Neural cell (in vitro differentiated cells): ENCODE results near the gene RND3. TPM values are rescaled to one million over a fixed set of nuclear protein-coding genes. Genes with fewer than 3 reads are reported as not detected.

ENCODE experiments used
- H2AFZ ChIP-seq: fragments of 200-600, 300-800 bp; sonication (generic), shearing (Covaris generic); 2 replicates; pipeline ENCODE4 v1.6.0; 2014; ENCODE audit warnings: low read depth, mild to moderate bottlenecking, antibody characterized with exemption, low read length, moderate library complexity
- H3F3A ChIP-seq: fragments of 200-600 bp; shearing (Covaris generic); 2 replicates; pipeline ENCODE4 v1.6.1; 2016; ENCODE audit warnings: mild to moderate bottlenecking, moderate library complexity, mixed read lengths, antibody characterized with exemption, low read length; ENCODE audit not compliant: insufficient read depth, poor library complexity, severe bottlenecking
- H3K27ac ChIP-seq: fragments of 200-600, 300-800 bp; sonication (generic), shearing (Covaris generic); 2 replicates; pipeline ENCODE4 v1.5.1; 2014; ENCODE audit warnings: mild to moderate bottlenecking, low read length, moderate library complexity
- H3K27me3 ChIP-seq: fragments of 300-800, 200-600 bp; sonication (generic), shearing (Covaris generic); 2 replicates; pipeline ENCODE4 v1.6.0; 2014; ENCODE audit warnings: mild to moderate bottlenecking, low read depth, low read length, moderate library complexity; ENCODE audit not compliant: insufficient read depth
- H3K36me3 ChIP-seq: fragments of 300-800, 200-600 bp; sonication (generic), shearing (Covaris generic); 2 replicates; pipeline ENCODE4 v1.5.1; 2014; ENCODE audit warnings: mild to moderate bottlenecking, antibody characterized with exemption, low read length, moderate library complexity; ENCODE audit not compliant: insufficient read depth
- H3K4me2 ChIP-seq: fragments of 300-800, 200-600 bp; sonication (generic), shearing (Covaris generic); 2 replicates; pipeline ENCODE4 v1.6.0; 2014; ENCODE audit warnings: mild to moderate bottlenecking, low read length
- H3K4me3 ChIP-seq: fragments of 300-800, 200-600 bp; sonication (generic), shearing (Covaris generic); 2 replicates; pipeline ENCODE4 v1.5.1; 2014; ENCODE audit warnings: mild to moderate bottlenecking, low read length, moderate library complexity
- H3K79me2 ChIP-seq: fragments of 200-600 bp; shearing (Covaris generic); replicated peaks from 2 replicates; pipeline ENCODE4 v1.6.0; 2014; ENCODE audit warnings: mild to moderate bottlenecking, low read length, moderate library complexity; ENCODE audit not compliant: insufficient read depth
- H3K9ac ChIP-seq: fragments of 300-800, 200-600 bp; sonication (generic), shearing (Covaris generic); 2 replicates; pipeline ENCODE4 v1.6.1; 2016; ENCODE audit warnings: mild to moderate bottlenecking, low read length, mixed read lengths
- H3K9me2 ChIP-seq: fragments of 200-600 bp; shearing (Covaris generic); 2 replicates; pipeline ENCODE4 v1.6.1; 2016; ENCODE audit warnings: mild to moderate bottlenecking, low read length, mixed read lengths; ENCODE audit not compliant: insufficient read depth
- H3K9me3 ChIP-seq: fragments of 200-600, 300-800 bp; sonication (generic), shearing (Covaris generic); 2 replicates; pipeline ENCODE4 v1.6.1; 2016; ENCODE audit warnings: mild to moderate bottlenecking, mixed run types, low read length, moderate library complexity, mixed read lengths
- H4K20me1 ChIP-seq: fragments of 200-600 bp; shearing (Covaris generic); 2 replicates; pipeline ENCODE4 v1.6.1; 2016; ENCODE audit warnings: mild to moderate bottlenecking, mixed run types; ENCODE audit not compliant: insufficient read depth
- CTCF ChIP-seq: fragments of 450-650 bp; IDR thresholded peaks from 2 replicates; pipeline ENCODE4 v1.5.1; 2014; ENCODE audit warnings: antibody characterized with exemption, mild to moderate bottlenecking, moderate library complexity; ENCODE audit not compliant: poor library complexity, severe bottlenecking
- EP300 ChIP-seq: fragments of 450-650 bp; conservative IDR thresholded peaks from 2 replicates; pipeline ENCODE4 v1.6.1; 2014; ENCODE audit warnings: antibody characterized with exemption, mild to moderate bottlenecking, moderate library complexity; ENCODE audit not compliant: poor library complexity, severe bottlenecking
- EZH2 ChIP-seq: fragments of 200-600, 300-800 bp; shearing (Covaris generic), sonication (generic); IDR thresholded peaks from 2 replicates; pipeline ENCODE4 v1.6.1; 2014; ENCODE audit warnings: antibody characterized with exemption, low read length, borderline replicate concordance, mild to moderate bottlenecking; ENCODE audit not compliant: insufficient read depth, poor library complexity, severe bottlenecking
- MXI1 ChIP-seq: fragments of 450-650 bp; conservative IDR thresholded peaks from 2 replicates; pipeline ENCODE4 v1.6.1; 2014; ENCODE audit warnings: antibody characterized with exemption, mild to moderate bottlenecking; ENCODE audit not compliant: poor library complexity, severe bottlenecking
- POLR2AphosphoS5 ChIP-seq: IDR thresholded peaks from 2 replicates; pipeline ENCODE4 v1.6.1; 2012
- RAD21 ChIP-seq: fragments of 450-650 bp; conservative IDR thresholded peaks from 2 replicates; pipeline ENCODE4 v1.6.1; 2014; ENCODE audit warnings: antibody characterized with exemption, mild to moderate bottlenecking, moderate library complexity
- REST ChIP-seq: IDR thresholded peaks from 2 replicates; pipeline ENCODE4 v1.6.1; 2012; ENCODE audit warnings: borderline replicate concordance
- SMC3 ChIP-seq: fragments of 450-650 bp; conservative IDR thresholded peaks from 2 replicates; pipeline ENCODE4 v1.6.1; 2014; ENCODE audit warnings: antibody characterized with exemption, mild to moderate bottlenecking, moderate library complexity; ENCODE audit not compliant: poor library complexity
- TAF1 ChIP-seq: IDR thresholded peaks from 2 replicates; pipeline ENCODE4 v1.6.1; 2012; ENCODE audit warnings: low read depth
- polyA plus RNA-seq: library from polyadenylated mRNA; depleted of rRNA; stranded (reverse); fragments of >200 nt; gene quantifications from 2 replicates; pipeline ENCODE4 v1.2.3, GENCODE V29; 2014

The RND3 gene
- polyA plus RNA-seq, 1 donor from 2014 or later, result 143 TPM

GRCh38 chr2:150530168-150530567, 42.7 kb upstream of the RND3 start:
- Histone ChIP-seq H3K36me3 (no peaks in the 10 kb centered on the region), H3K9me2 (no peaks in the 10 kb centered on the region), H3F3A (no peaks in the 10 kb centered on the region), H3K27me3 (no peaks in the 10 kb centered on the region), H3K9ac (no peak overlapping the region), H3K4me3 (no peak overlapping the region), H3K9me3 (no peaks in the 10 kb centered on the region), H3K79me2 (no peaks in the 10 kb centered on the region), H4K20me1 (no peaks in the 10 kb centered on the region), H3K27ac (no peak overlapping the region), H2AFZ (no peak overlapping the region), H3K4me2 (no peak overlapping the region)
- TF ChIP-seq POLR2AphosphoS5, result no peak
- TF ChIP-seq EZH2, result no peak
- TF ChIP-seq EP300, result no peak
- no peak for TF ChIP-seq SMC3
- no peak for TF ChIP-seq RAD21
- no peak for TF ChIP-seq TAF1
- TF ChIP-seq REST, result no peak
- TF ChIP-seq CTCF, result no peak
- no peak for TF ChIP-seq MXI1

- Histone ChIP-seq H3K9me2 (no peaks in the 10 kb centered on the region), H4K20me1 (no peaks in the 10 kb centered on the region), H2AFZ (peak overlapping the region; percentile 5), H3K27ac (peak overlapping the region; percentile 35), H3K79me2 (no peaks in the 10 kb centered on the region), H3K4me2 (peak overlapping the region; percentile 37), H3K36me3 (no peaks in the 10 kb centered on the region), H3K9me3 (no peaks in the 10 kb centered on the region), H3F3A (no peaks in the 10 kb centered on the region), H3K4me3 (peak overlapping the region; percentile 43), H3K27me3 (no peaks in the 10 kb centered on the region), H3K9ac (no peak overlapping the region)
- TF ChIP-seq POLR2AphosphoS5 (no peak), CTCF (no peak), SMC3 (no peak)
Measured at GRCh38 chr2:150528861-150529801, 41.7 kb upstream of the RND3 start.
